Skeletal muscle tissue (tissue), 5 donors: ENCODE data around the gene FAM120AOS. TPM values are rescaled to one million over a fixed set of nuclear protein-coding genes. Genes with fewer than 3 reads are reported as not detected.

Experiments used
- H3K27ac ChIP-seq: one replicate; pipeline ENCODE4 v1.7.0; 2013; ENCODE audit warnings: mild to moderate bottlenecking, low read depth, low read length, inconsistent platforms
- H3K27me3 ChIP-seq, 3 donors: one replicate each; pipeline ENCODE4 v1.7.0; 2013; ENCODE audit warnings: low read length in 3 of 3; ENCODE audit not compliant: control insufficient read depth in 3 of 3, insufficient read depth in 3 of 3
- H3K36me3 ChIP-seq, 3 donors: one replicate each; pipeline ENCODE4 v1.7.0; 2013; ENCODE audit warnings: low read length in 3 of 3; ENCODE audit not compliant: control insufficient read depth in 3 of 3, insufficient read depth in 3 of 3
- H3K4me1 ChIP-seq, 3 donors: one replicate each; pipeline ENCODE4 v1.7.0; 2013; ENCODE audit warnings: low read length in 3 of 3, mild to moderate bottlenecking in 3 of 3; ENCODE audit not compliant: control insufficient read depth in 3 of 3, insufficient read depth in 3 of 3
- H3K4me3 ChIP-seq, 3 donors: one replicate each; pipeline ENCODE4 v1.7.0; 2013; ENCODE audit warnings: low read length in 3 of 3
- H3K9ac ChIP-seq, 3 donors: one replicate each; pipeline ENCODE4 v1.7.0; 2013; ENCODE audit warnings: low read length in 3 of 3, mild to moderate bottlenecking in 3 of 3, moderate library complexity in 2 of 3, low read depth in 1 of 3
- H3K9me3 ChIP-seq, 3 donors: one replicate each; pipeline ENCODE4 v1.7.0; 2013; ENCODE audit warnings: low read length in 3 of 3; ENCODE audit not compliant: control insufficient read depth in 3 of 3
- small RNA-seq: library from RNA; depleted of rRNA; stranded (forward); fragments of <200 nt; gene quantifications from one replicate; pipeline ENCODE3, GENCODE V24; 2014
- total RNA-seq: library from RNA; depleted of rRNA; stranded (reverse); fragments of >200 nt; gene quantifications from one replicate; pipeline ENCODE4 v1.2.3, GENCODE V29; 2014
- donor health status: Osteomylitis.

FAM120AOS gene
- total RNA-seq, 1 donor from 2014 or later = 24.5 TPM

DNA sequence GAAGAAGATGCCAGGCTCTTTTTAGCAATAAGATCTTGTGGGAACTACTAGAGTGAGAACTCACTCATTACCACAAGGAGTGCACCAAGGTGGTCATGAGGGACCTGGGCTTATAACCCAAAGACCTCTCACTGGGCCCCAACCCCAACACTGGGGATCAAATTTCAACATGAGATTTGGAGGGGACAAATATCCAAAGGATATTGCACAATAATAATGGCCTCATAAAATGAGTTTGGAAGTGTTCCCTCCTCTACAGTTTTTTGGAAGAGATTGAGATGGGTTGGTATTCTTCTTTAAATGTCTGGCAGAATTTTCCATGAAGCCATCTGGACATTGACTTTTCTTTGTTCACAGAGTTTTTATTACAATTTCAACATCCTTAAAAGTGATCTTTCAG lies 39.9 kb downstream of the FAM120AOS start:
- H3K9ac ChIP-seq = no peak overlapping the region
- no peaks in the 10 kb centered on the region for H3K27me3 ChIP-seq
- H3K4me3 ChIP-seq = no peak overlapping the region
- H3K36me3 ChIP-seq = no peaks in the 10 kb centered on the region
- no peaks in the 10 kb centered on the region for H3K9me3 ChIP-seq
- H3K27ac ChIP-seq = no peak overlapping the region
- H3K4me1 ChIP-seq = no peaks in the 10 kb centered on the region

- no peak overlapping the region for H3K9ac ChIP-seq
These were observed 47.0 kb downstream of the FAM120AOS start for GRCh38 chr9:93406371-93406770.

GRCh38 chr9:93398471-93398870 lies 54.9 kb downstream of the FAM120AOS start:
- Histone ChIP-seq H3K9ac (no peak overlapping the region), H3K4me1 (no peaks in the 10 kb centered on the region), H3K36me3 (no peaks in the 10 kb centered on the region), H3K4me3 (no peak overlapping the region), H3K9me3 (no peaks in the 10 kb centered on the region), H3K27ac (no peak overlapping the region), H3K27me3 (no peaks in the 10 kb centered on the region)

More at GRCh38 chr9:93406371-93406770, 47.0 kb downstream of the FAM120AOS start:
- H3K27me3 ChIP-seq = peaks cover 0 to 3% (median 0%) of the 10 kb centered on the region in 3 donors
- no peak overlapping the region for H3K27ac ChIP-seq
- no peaks in the 10 kb centered on the region for H3K4me1 ChIP-seq
- no peaks in the 10 kb centered on the region for H3K36me3 ChIP-seq
- H3K9me3 ChIP-seq = no peaks in the 10 kb centered on the region
- H3K4me3 ChIP-seq = no peak overlapping the region

GRCh38 chr9:93397661-93398373 lies 55.6 kb downstream of the FAM120AOS start:
- no peak overlapping the region for H3K9ac ChIP-seq
- no peaks in the 10 kb centered on the region for H3K36me3 ChIP-seq
- H3K9me3 ChIP-seq = no peaks in the 10 kb centered on the region
- H3K27ac ChIP-seq = no peak overlapping the region
- no peaks in the 10 kb centered on the region for H3K27me3 ChIP-seq
- no peaks in the 10 kb centered on the region for H3K4me1 ChIP-seq
- no peak overlapping the region for H3K4me3 ChIP-seq

Small RNA genes within 50 kb of the gene (small RNA-seq; reads per million reads assigned to genes)
- gene RF00019 = not detected

Other genes starting within 250 kb of the FAM120AOS start
- 111 TPM for gene FAM120A, start 1.9 kb downstream of the FAM120AOS start, total RNA-seq
- 18.8 TPM for gene PHF2, start 123.0 kb upstream of the FAM120AOS start, total RNA-seq